GM20000 (cell line): ENCODE measurements around the gene DPYSL4.
"Not testable (repeated sequence)": the region's sequence is repeated elsewhere in the genome, so short reads cannot be mapped to it uniquely, and the experiment has no call there.

Source experiments
- DNase-seq: peaks from one replicate; pipeline ENCODE4 v3.0.0; 2012; ENCODE audit warnings: low spot score
- CTCF ChIP-seq: IDR thresholded peaks from 2 replicates; pipeline ENCODE4 v1.5.1; 2012; ENCODE audit warnings: mild to moderate bottlenecking, control low read depth; ENCODE audit errors: extremely low read depth, missing control alignments

The DPYSL4 gene

GRCh38 chr10:132220061-132220460 lies 33.3 kb downstream of the DPYSL4 start:
- no peak for DNase-seq
- no peak for TF ChIP-seq CTCF

GRCh38 chr10:132220996-132221395 lies 34.2 kb downstream of the DPYSL4 start:
- not testable (repeated sequence) for DNase-seq

- DNase-seq, result no peak
- no peak for TF ChIP-seq CTCF
Observed at GRCh38 chr10:132222726-132223125, 36.0 kb downstream of the DPYSL4 start.

GRCh38 chr10:132223156-132223590 lies 36.4 kb downstream of the DPYSL4 start:
- DNase-seq, result peak; percentile 89
- peak; percentile 84 for TF ChIP-seq CTCF

GRCh38 chr10:132223611-132224342 lies 37.0 kb downstream of the DPYSL4 start:
- no peak for TF ChIP-seq CTCF
- no peak for DNase-seq

GRCh38 chr10:132224343-132225072 lies 37.8 kb downstream of the DPYSL4 start:
- no peak for DNase-seq
- no peak for TF ChIP-seq CTCF

- DNase-seq, result no peak
- TF ChIP-seq CTCF, result no peak
Observed at GRCh38 chr10:132225073-132225848, 38.5 kb downstream of the DPYSL4 start.
